GDM1 (cell line): ENCODE data around the gene PRKAR1B.

Source experiments
- DNase-seq: peaks from one replicate; lab custom pipeline; 2025; lab: John Stamatoyannopoulos, UW

Gene PRKAR1B

GRCh38 chr7:739983-740942 lies 13.2 kb upstream of the PRKAR1B start:
- no peak for DNase-seq

- no peak for DNase-seq
Observed at GRCh38 chr7:739455-739982, 12.4 kb upstream of the PRKAR1B start.

GRCh38 chr7:738723-739454 lies 11.8 kb upstream of the PRKAR1B start:
- DNase-seq, result no peak

- DNase-seq, result no peak
Observed at GRCh38 chr7:738241-738640, 11.2 kb upstream of the PRKAR1B start.

- DNase-seq, result no peak
Observed at GRCh38 chr7:734808-735207, 7.7 kb upstream of the PRKAR1B start.

- DNase-seq, result no peak
Observed at GRCh38 chr7:734214-734613, 7.1 kb upstream of the PRKAR1B start.

GRCh38 chr7:732556-732955 lies 5.5 kb upstream of the PRKAR1B start:
- DNase-seq, result no peak

- DNase-seq, result no peak
Observed at GRCh38 chr7:732094-732541, 5.0 kb upstream of the PRKAR1B start.

GRCh38 chr7:731440-732085 lies 4.5 kb upstream of the PRKAR1B start:
- no peak for DNase-seq

- DNase-seq, result no peak
Observed at GRCh38 chr7:730501-731439, 3.7 kb upstream of the PRKAR1B start.

GRCh38 chr7:729140-730000 lies 2.3 kb upstream of the PRKAR1B start:
- DNase-seq, result no peak

GRCh38 chr7:728602-729001 lies 1.5 kb upstream of the PRKAR1B start:
- DNase-seq, result no peak

- DNase-seq, result no peak
Observed at GRCh38 chr7:727806-728460, 852 bp upstream of the PRKAR1B start.

GRCh38 chr7:726854-727103 lies 302 bp downstream of the PRKAR1B start:
- DNase-seq, result no peak

- DNase-seq, result peak; percentile 78
Observed at GRCh38 chr7:726084-726853, 812 bp downstream of the PRKAR1B start, which contains the start of gene DNAAF5. TSS of gene DNAAF5 (plus strand) at chr7:726699. CDS start at chr7:726721, 22 bp downstream.

GRCh38 chr7:725223-726005 lies 1.7 kb downstream of the PRKAR1B start:
- no peak for DNase-seq

GRCh38 chr7:724298-724697 lies 2.8 kb downstream of the PRKAR1B start:
- no peak for DNase-seq

GRCh38 chr7:723541-723940 lies 3.5 kb downstream of the PRKAR1B start:
- DNase-seq, result no peak
